GM12872 (cell line): ENCODE data around the gene FAM217A.

Experiments used
- CTCF ChIP-seq: IDR thresholded peaks from 3 replicates; pipeline ENCODE4 v1.5.1; 2011; ENCODE audit warnings: low read depth, mild to moderate bottlenecking, low read length, moderate library complexity; ENCODE audit not compliant: insufficient read depth

Gene FAM217A

GRCh38 chr6:4113649-4114048, 34.7 kb upstream of the FAM217A start:
- no peak for TF ChIP-seq CTCF

DNA sequence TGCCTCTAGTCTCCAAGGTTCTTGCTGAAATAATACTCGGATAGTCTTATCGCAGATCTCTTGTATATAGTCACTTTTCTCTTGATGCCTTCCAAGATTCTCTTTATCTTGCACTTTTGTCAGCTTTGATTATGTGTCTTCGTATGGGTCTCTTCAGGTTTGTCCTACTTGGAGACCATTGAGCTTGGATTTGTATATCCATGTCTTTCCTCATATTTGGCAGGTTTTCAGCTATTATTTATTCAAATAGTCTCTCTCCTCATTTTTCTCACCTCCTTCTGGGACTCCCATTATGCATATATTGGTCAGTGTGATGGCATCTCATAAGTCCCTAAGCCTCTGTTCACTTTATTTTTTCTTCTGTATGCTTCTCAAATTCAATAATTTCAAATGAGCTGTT, 33.4 kb upstream of the FAM217A start:
- TF ChIP-seq CTCF, result no peak

DNA sequence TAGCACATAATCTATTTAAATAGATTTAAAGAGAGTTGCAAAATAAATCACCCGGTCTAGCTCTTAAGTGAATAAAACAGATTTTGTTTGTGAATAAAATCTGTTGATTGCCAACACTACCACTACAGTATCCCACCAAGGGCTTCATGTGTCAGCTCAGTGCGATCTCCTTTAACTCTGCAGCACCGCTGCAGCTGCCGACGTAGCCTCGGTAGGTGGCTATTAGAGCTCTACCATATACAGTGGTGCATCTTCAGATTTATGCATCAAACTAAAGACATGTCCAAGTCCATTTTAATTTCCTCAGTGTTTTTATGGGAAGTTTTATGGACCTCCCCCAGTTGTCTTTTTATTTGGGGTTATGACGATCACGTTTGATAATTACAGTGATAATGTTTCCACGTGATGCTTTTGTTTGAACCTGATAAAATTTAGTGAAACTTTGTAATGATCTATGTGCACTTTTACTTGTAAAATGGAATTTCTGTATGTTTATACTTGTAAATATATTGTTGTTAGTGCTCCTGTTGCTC, 29.7 kb upstream of the FAM217A start:
- TF ChIP-seq CTCF, result no peak

GRCh38 chr6:4107873-4108272, 28.9 kb upstream of the FAM217A start:
- TF ChIP-seq CTCF, result no peak

DNA sequence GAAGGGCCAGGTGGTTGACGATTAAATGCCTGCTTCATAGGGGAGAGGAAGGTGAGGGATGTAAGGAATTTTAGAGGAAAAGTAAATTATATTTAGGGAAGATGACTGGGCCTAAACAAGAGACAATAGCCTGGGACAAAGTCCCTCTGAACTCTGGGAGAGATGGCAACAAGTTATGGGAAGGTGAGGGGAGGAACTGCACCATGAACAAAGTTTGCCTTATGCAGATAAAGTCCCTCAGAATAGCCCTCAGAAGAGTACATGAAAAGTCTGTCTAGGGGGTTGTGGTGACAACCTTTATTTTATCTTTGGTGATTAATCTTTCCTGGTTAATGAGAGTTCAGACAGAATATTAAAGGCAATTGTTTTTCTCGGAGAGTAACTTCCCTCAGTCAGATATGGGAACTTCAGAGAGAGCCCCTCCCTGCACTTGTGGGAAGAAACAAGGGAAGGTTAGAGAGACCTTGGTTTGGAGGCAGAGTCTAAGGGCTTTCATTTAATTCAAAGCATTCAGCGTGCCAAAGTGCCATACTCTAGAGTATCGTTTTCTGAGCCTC, 27.1 kb upstream of the FAM217A start:
- TF ChIP-seq CTCF, result no peak

GRCh38 chr6:4103929-4104328, 25.0 kb upstream of the FAM217A start:
- no peak for TF ChIP-seq CTCF

- TF ChIP-seq CTCF, result no peak
These were observed 23.8 kb upstream of the FAM217A start for GRCh38 chr6:4102687-4103244.
